ENCODE data around the gene POLR1C.

Gene POLR1C

DNA sequence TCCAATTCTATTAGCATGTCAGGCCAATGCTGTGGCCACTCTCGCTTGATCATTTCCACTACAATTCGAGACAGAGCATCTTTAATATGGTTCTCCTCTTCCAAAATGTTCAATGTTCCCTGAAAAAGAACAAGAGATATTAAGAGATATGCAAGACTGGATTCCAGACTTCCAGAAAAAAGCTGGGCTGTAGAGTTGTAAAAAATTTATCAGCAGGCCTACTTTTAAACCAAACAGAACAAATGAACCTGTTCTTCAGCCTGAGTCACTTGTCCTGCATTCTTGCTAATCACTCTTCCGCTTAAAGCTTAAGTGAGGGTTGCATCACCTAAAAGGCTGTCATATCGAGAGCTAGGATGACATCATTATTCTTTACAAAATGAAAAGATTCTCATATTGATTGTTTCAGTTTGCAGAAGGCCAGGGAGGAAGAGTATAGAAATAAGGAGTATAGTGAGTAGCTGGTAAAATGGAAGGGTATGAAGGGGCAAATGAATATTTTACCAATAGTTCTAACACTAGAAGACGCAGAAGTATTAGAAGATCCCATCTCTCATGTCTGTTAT, 54.1 kb downstream of the POLR1C start:
- no peak for DNase-seq (ENCODE audit: low read depth in 4 of 4, low spot score in 1 of 4)
